Activated B cell treated with CpG ODN at 0.5 μM for 24 hours (primary cell): ENCODE results near the gene MYLK. TPM values are rescaled to one million over a fixed set of nuclear protein-coding genes. Genes with fewer than 3 reads are reported as not detected.
"Not testable (repeated sequence)": the region's sequence is repeated elsewhere in the genome, so short reads cannot be mapped to it uniquely, and the experiment has no call there.

Experiments
- ATAC-seq: fragments of 200-7000 bp; cut with Tn5 transposase; one replicate; pipeline ENCODE4 v1.10.0; 2021; ENCODE audit warnings: low read depth, mild to moderate bottlenecking, moderate library complexity
- CTCF ChIA-PET: fragments of 350-600 bp; sonication (Branson Sonifier 250); formaldehyde crosslinking; loops from one replicate; lab custom pipeline; 2021; ENCODE audit warnings: antibody characterized with exemption; lab: Charles Lee
- POLR2A ChIA-PET: fragments of 350-600 bp; sonication (Branson Sonifier 250); formaldehyde crosslinking; loops from one replicate; lab custom pipeline; 2021; ENCODE audit warnings: antibody characterized with exemption; lab: Charles Lee
- DNase-seq: peaks from one replicate; pipeline ENCODE4 v3.0.0; 2022
- H3K27ac Mint-ChIP-seq: one replicate; pipeline ENCODE4 v1.8.0; 2020; ENCODE audit warnings: mixed read lengths
- H3K27me3 Mint-ChIP-seq: one replicate; pipeline ENCODE4 v1.8.0; 2021; ENCODE audit warnings: mixed read lengths
- H3K36me3 Mint-ChIP-seq: one replicate; pipeline ENCODE4 v1.8.0; 2021; ENCODE audit warnings: low read depth, mixed read lengths
- H3K4me1 Mint-ChIP-seq: one replicate; pipeline ENCODE4 v1.8.0; 2021; ENCODE audit warnings: mixed read lengths
- H3K4me3 Mint-ChIP-seq: one replicate; pipeline ENCODE4 v1.8.0; 2020; ENCODE audit warnings: mild to moderate bottlenecking, mixed read lengths
- H3K9me3 Mint-ChIP-seq: one replicate; pipeline ENCODE4 v1.8.0; 2020; ENCODE audit warnings: mixed read lengths
- intact Hi-C: fragments of 100-400 bp; cut with micrococcal nuclease; formaldehyde crosslinking; loops from one replicate; pipeline ENCODE4 v1.15.1; 2024
- total RNA-seq: library from RNA; stranded (reverse); gene quantifications from 2 replicates; pipeline ENCODE4 v1.2.3, GENCODE V29; 2022
- TF ChIP-seq, protein P1 (sequence below): fragments of 200-600 bp; IDR thresholded peaks from one replicate; pipeline ENCODE4 v1.8.0; 2022; ENCODE audit warnings: antibody characterized with exemption, mild to moderate bottlenecking

Gene MYLK
- total RNA-seq, 1 donor from 2014 or later, result not detected

DNA sequence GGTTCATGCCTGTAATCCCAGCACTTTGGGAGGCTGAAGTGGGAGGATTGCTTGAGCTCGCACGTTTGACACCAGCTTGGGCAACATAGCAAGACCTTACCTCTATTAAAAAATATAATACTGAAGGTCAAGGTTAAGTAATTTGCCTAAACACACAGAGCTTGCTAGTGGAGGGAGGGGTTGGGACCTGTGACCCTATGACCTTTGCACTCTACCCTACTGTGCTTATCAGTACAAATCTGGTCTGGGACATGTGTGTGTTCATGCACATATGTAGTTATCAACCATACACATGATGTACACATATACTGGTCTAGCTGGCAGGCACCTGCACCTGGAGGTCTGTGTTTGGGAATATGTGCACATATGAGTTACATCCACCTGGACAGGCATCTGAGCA, 181.4 kb downstream of the MYLK start:
- DNase-seq (no peak), ATAC-seq (no peak)
- Mint-ChIP-seq H3K27me3 (peaks cover 1% of the 10 kb centered on the region), H3K36me3 (no peaks in the 10 kb centered on the region), H3K4me3 (no peak overlapping the region), H3K9me3 (no peaks in the 10 kb centered on the region), H3K4me1 (peaks cover 2% of the 10 kb centered on the region), H3K27ac (no peak overlapping the region)
- intact Hi-C loops, result loop anchor here (1.0 kb wide), 2 partner anchors 50 to 60 kb away; no protein-coding TSS in a partner anchor
- TF ChIP-seq, protein P1, sequence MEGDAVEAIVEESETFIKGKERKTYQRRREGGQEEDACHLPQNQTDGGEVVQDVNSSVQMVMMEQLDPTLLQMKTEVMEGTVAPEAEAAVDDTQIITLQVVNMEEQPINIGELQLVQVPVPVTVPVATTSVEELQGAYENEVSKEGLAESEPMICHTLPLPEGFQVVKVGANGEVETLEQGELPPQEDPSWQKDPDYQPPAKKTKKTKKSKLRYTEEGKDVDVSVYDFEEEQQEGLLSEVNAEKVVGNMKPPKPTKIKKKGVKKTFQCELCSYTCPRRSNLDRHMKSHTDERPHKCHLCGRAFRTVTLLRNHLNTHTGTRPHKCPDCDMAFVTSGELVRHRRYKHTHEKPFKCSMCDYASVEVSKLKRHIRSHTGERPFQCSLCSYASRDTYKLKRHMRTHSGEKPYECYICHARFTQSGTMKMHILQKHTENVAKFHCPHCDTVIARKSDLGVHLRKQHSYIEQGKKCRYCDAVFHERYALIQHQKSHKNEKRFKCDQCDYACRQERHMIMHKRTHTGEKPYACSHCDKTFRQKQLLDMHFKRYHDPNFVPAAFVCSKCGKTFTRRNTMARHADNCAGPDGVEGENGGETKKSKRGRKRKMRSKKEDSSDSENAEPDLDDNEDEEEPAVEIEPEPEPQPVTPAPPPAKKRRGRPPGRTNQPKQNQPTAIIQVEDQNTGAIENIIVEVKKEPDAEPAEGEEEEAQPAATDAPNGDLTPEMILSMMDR, result no peak
- ChIA-PET CTCF (interaction anchor here (0.8 to 4.5 kb wide), 4 partner anchors 10 to 50 kb away, joined by 3 to 36 read pairs (median 4); no protein-coding TSS in a partner anchor), POLR2A (no interaction called here)

- H3K9me3 Mint-ChIP-seq, H3K4me1 Mint-ChIP-seq, DNase-seq, H3K27me3 Mint-ChIP-seq, H3K36me3 Mint-ChIP-seq, POLR2A ChIA-PET, H3K4me3 Mint-ChIP-seq, H3K27ac Mint-ChIP-seq: not testable (repeated sequence)
- CTCF ChIA-PET, result interaction anchor here (0.8 to 4.5 kb wide), 4 partner anchors 10 to 49 kb away, joined by 3 to 36 read pairs (median 4); no protein-coding TSS in a partner anchor
- intact Hi-C loops, result loop anchor here (1.0 kb wide), 2 partner anchors 50 to 60 kb away; no protein-coding TSS in a partner anchor
- ATAC-seq, result peak; percentile 81
Observed at GRCh38 chr3:123702057-123702456, 182.1 kb downstream of the MYLK start.

DNA sequence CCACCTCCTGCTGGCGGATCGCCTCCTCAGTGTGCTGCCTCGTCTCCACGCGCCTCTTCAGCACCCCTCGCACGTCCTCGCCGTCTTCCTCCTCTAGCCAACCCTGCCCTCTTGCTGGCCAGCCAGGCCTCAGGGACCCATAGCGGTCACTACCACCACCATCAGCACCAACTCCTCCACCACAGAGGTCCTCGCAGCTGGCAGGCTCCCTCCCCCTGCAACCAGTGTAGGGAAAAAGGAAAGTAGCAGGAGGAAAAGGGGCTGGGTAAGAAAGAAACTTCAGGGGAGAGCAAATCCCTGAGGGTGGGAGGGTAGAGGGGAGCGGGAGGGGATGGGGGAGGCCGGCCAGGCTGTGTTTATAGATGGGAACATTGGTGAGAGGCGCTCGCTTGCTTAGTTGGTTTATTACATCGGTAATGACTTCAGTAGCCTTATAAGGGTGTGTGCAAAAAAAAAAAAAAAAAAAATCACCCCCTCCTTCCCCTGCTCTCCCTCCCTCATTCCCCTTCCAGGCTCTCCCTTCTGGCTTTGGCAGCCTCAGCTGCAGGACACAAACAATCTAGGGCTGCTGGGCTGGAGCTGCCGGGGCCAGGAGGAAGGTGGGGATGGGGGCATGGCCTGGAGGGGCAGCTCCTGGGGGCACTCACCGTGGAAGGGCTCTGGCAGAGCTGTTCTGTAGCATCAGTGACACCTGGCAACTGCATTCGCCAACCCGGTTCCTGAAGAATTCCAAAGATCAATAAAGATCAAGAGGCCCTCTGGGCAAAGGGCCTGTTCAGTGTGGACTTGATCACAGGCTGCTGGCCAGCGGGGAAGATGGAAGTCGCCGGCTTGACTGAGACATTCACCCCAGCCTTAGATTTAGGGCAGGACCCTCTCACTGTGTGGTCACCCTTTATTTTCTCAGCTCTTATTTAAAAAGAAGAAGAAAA, 183.1 kb downstream of the MYLK start:
- no peak overlapping the region for H3K27ac Mint-ChIP-seq
- ChIA-PET POLR2A (interaction anchor here (0.7 kb wide), 1 partner anchor 1898 kb away, joined by 8 read pairs; no protein-coding TSS in a partner anchor), CTCF (interaction anchor here (1.6 to 4.5 kb wide), 2 partner anchors 20 to 48 kb away, joined by 3 to 36 read pairs; no protein-coding TSS in a partner anchor)
- H3K9me3 Mint-ChIP-seq, result no peaks in the 10 kb centered on the region
- H3K4me3 Mint-ChIP-seq, result no peak overlapping the region
- peaks cover 6% of the 10 kb centered on the region for H3K4me1 Mint-ChIP-seq
- ATAC-seq, result no peak
- H3K27me3 Mint-ChIP-seq, result peaks cover 1% of the 10 kb centered on the region
- TF ChIP-seq, protein P1, result no peak
- H3K36me3 Mint-ChIP-seq, result no peaks in the 10 kb centered on the region
- intact Hi-C loops, result no loop called here
- no peak for DNase-seq

DNA sequence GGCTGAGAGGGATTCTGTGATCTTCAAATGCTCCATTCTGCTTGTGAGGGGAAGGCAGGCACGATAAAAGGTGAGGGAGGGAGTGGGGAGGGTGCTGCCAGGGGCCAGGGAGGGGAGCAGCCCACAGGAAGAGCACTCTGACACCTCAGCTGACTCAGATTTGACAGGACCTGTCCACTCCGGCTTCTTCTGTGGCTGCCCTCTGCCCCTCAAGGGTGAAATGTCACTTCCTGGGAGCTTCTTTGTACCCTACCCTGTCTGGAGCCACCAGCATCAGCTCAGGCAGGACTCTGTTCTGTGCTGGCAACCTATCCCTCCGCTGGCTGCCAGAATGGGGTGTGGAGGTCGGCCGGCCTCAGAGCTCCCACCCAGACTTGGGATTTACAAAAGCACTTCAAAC, 185.3 kb downstream of the MYLK start:
- Mint-ChIP-seq H3K27me3 (peaks cover 1% of the 10 kb centered on the region), H3K4me1 (peaks cover 12% of the 10 kb centered on the region), H3K9me3 (no peaks in the 10 kb centered on the region), H3K27ac (no peak overlapping the region), H3K36me3 (no peaks in the 10 kb centered on the region), H3K4me3 (no peak overlapping the region)
- ChIA-PET CTCF (no interaction called here), POLR2A (no interaction called here)
- DNase-seq, result no peak
- intact Hi-C loops, result no loop called here
- ATAC-seq, result no peak
- TF ChIP-seq, protein P1, result no peak

DNA sequence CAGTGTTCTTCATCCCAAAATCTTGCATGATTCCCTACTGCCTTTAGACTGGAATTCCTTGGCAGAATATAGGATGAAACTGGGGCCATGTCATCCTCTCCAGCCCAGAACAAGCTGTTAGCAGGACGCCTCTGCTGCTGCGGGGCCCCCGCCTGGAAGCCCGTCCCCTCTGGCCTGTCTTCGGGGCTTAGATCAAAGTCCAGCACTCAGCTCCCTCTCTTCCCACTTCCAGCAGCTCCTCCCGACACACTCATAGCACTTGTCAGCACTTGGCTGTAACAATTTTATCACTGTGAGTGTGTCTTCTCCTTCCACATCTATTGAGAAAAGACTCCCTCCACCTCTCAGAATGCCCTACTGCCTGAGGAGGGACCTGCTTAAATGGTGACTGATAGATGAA, 187.3 kb downstream of the MYLK start:
- H3K36me3 Mint-ChIP-seq, result no peaks in the 10 kb centered on the region
- ATAC-seq (no peak), DNase-seq (no peak)
- intact Hi-C loops, result no loop called here
- no peak overlapping the region for H3K27ac Mint-ChIP-seq
- TF ChIP-seq, protein P1, result no peak
- H3K4me3 Mint-ChIP-seq, result no peak overlapping the region
- H3K4me1 Mint-ChIP-seq, result peaks cover 10% of the 10 kb centered on the region
- ChIA-PET POLR2A (no interaction called here), CTCF (no interaction called here)
- H3K9me3 Mint-ChIP-seq, result no peaks in the 10 kb centered on the region
- peaks cover 6% of the 10 kb centered on the region for H3K27me3 Mint-ChIP-seq
